ENCODE measurements around the gene TSPAN9. TPM values are rescaled to one million over a fixed set of nuclear protein-coding genes. Genes with fewer than 3 reads are reported as not detected.
A peak's percentile ranks its signal among the peaks of the same experiment; 100 is the strongest.

TSPAN9 gene
- total RNA-seq, 6 donors from 2014 or later = 25.2 to 62.9 (median 44.2) TPM

DNA sequence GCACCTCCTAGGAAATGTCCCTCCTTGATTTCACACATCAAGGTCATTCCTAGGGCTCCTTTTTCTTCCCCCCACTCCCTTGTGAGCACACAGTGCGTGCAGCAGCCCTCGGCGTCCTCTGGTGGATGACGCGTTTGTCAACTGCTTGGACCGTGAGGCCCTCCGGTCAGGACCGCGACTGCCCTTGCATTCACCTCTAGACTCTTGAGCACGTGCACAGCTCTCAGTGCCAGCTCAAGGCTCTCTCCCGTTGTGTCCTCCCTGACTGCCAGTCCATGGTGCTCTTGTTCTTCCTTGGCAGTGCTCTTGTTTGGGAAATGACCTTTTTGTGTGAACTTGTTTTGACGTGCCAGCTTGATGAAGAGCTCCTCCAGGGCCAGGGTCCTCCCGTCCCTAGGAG, 67.9 kb downstream of the TSPAN9 start:
- H3K4me3 ChIP-seq = no peak overlapping the region
- no peaks in the 10 kb centered on the region for H3K36me3 ChIP-seq
- TF ChIP-seq EP300 (IDR thresholded peaks at IDR 0.05) (peak in 1 of 4 donors; percentile 6), CTCF (IDR thresholded peaks at IDR 0.05) (no peak), POLR2AphosphoS5 (IDR thresholded peaks at IDR 0.05) (no peak)
- ATAC-seq (ENCODE audit: low FRiP score in 2 of 2) = no peak
- peak in 1 of 2 donors; percentile 33 for DNase-seq
- no peaks in the 10 kb centered on the region for H3K9me3 ChIP-seq
- no peaks in the 10 kb centered on the region for H3K27me3 ChIP-seq
- H3K4me1 ChIP-seq = peaks cover 24 to 42% (median 36%) of the 10 kb centered on the region in 4 donors
- no peak overlapping the region for H3K27ac ChIP-seq
- WGBS, 2 donors = 49 to 60% methylated on average over 13 of the region's 13 CpGs

GRCh38 chr12:3145546-3146310, 68.5 kb downstream of the TSPAN9 start:
- Histone ChIP-seq H3K27ac (no peak overlapping the region), H3K36me3 (no peaks in the 10 kb centered on the region), H3K9me3 (no peaks in the 10 kb centered on the region), H3K4me1 (peaks cover 29 to 49% (median 43%) of the 10 kb centered on the region in 4 donors), H3K4me3 (no peak overlapping the region), H3K27me3 (no peaks in the 10 kb centered on the region)
- TF ChIP-seq EP300 (IDR thresholded peaks at IDR 0.05) (no peak), POLR2A (IDR thresholded peaks at IDR 0.05) (no peak), CTCF (IDR thresholded peaks at IDR 0.05) (no peak), POLR2AphosphoS5 (IDR thresholded peaks at IDR 0.05) (no peak)
- ATAC-seq (ENCODE audit: low FRiP score in 2 of 2) (no peak), DNase-seq (no peak)
- WGBS, 2 donors = 93 to 96% methylated on average over 10 to 19 of the region's 22 CpGs

DNA sequence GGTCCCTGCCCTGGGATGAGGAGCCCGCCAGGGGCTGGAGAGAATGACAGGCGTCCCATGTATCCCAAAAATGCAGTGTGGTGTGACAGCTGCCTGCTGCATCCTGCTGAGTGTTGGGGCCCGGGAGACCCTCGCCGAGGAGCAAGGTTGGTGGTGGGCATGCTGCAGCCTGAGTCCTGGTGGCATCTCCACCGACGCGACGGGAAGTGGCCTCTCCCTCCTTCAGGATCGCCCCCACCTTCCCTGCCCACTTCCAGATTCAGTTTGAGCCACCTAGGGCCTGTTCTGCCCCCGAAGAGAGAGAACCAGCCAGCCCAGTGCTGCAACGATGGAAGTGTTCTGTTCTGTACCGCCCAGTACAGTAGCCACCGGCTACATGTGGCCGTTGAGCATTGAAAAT, 70.1 kb downstream of the TSPAN9 start:
- Histone ChIP-seq H3K4me1 (peaks cover 41 to 64% (median 57%) of the 10 kb centered on the region in 4 donors), H3K9me3 (no peaks in the 10 kb centered on the region), H3K27ac (no peak overlapping the region), H3K4me3 (no peak overlapping the region), H3K27me3 (no peaks in the 10 kb centered on the region), H3K36me3 (no peaks in the 10 kb centered on the region)
- TF ChIP-seq POLR2A (IDR thresholded peaks at IDR 0.05) (no peak), POLR2AphosphoS5 (IDR thresholded peaks at IDR 0.05) (no peak)
- WGBS, 2 donors = 88 to 94% methylated on average over 10 to 15 of the region's 15 CpGs
- ATAC-seq (ENCODE audit: low FRiP score in 2 of 2) (no peak), DNase-seq (no peak)

DNA sequence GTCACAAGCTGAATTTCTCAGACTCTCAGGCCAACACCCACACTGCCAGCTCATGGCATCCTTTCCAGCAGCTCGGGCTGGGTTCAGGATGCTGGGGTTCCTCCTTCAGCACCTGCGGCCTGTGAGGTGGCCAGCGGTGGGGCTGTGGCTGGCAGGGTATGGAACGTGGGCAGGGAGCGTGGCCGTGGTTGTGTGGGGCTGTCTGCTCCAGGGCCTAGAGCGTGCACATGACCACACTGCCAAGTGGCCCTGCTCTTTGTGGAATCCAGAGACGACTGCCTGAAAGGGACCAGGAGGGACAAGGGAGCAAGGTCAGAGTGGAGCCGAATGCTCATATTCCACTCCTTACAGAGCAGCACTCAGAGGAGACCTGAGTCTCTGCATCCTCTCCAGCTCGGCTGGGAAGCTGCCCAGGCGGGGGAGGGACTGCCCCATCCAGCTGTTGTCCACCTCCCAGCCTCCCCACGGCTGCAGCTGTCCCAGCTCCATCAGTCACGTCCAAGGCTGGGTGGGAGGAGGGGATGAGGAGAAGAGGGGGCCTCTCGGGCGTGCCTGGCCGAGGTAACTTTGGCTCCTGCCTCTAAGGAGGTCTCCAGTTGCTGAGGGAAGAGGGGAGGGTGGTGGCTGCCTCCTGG, 71.3 kb downstream of the TSPAN9 start:
- H3K4me3 ChIP-seq = no peak overlapping the region
- DNase-seq (peak in 1 of 2 donors; percentile 56), ATAC-seq (ENCODE audit: low FRiP score in 2 of 2) (peak; percentile 33 to 35)
- peaks cover 44 to 70% (median 66%) of the 10 kb centered on the region in 4 donors for H3K4me1 ChIP-seq
- H3K36me3 ChIP-seq = no peaks in the 10 kb centered on the region
- H3K9me3 ChIP-seq = no peaks in the 10 kb centered on the region
- TF ChIP-seq POLR2AphosphoS5 (IDR thresholded peaks at IDR 0.05) (no peak), POLR2A (IDR thresholded peaks at IDR 0.05) (no peak), EP300 (IDR thresholded peaks at IDR 0.05) (no peak), CTCF (IDR thresholded peaks at IDR 0.05) (no peak)
- H3K27ac ChIP-seq = peak overlapping the region in 1 of 4 donors; percentile 67
- H3K27me3 ChIP-seq = no peaks in the 10 kb centered on the region
- whole genome bisulfite sequencing, 2 donors = 72 to 78% methylated on average over 9 to 13 of the region's 16 CpGs

- H3K36me3 ChIP-seq = no peaks in the 10 kb centered on the region
- ATAC-seq (ENCODE audit: low FRiP score in 2 of 2) (no peak), DNase-seq (no peak)
- H3K4me1 ChIP-seq = peaks cover 52 to 70% (median 67%) of the 10 kb centered on the region in 4 donors
- no peaks in the 10 kb centered on the region for H3K9me3 ChIP-seq
- no peak overlapping the region for H3K4me3 ChIP-seq
- no peak for TF ChIP-seq EP300 (IDR thresholded peaks at IDR 0.05)
- 78 to 82% methylated on average over 10 of the region's 10 CpGs for WGBS, 2 donors
- H3K27ac ChIP-seq = peak overlapping the region in 1 of 4 donors; percentile 67
- H3K27me3 ChIP-seq = no peaks in the 10 kb centered on the region
These were observed 72.5 kb downstream of the TSPAN9 start for GRCh38 chr12:3149515-3150307.
